ENCODE measurements around the gene DLGAP1.

DNA sequence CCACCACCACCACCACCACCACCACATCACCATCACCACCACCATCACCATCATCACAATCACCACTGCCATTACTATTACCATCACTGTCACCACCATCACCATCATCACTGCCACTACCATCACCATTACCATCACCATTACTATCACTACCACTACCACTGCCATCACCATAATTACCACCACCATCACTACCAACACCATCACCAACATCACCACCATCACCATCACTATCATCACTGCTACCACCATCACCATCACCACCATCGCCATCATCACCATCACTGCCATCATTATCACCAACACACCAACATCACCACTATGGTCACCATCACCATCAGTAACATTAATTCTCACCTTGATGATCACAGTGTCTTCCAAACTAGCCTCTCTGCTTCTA lies 713.8 kb downstream of the DLGAP1 start:
- TF ChIP-seq CTCF (IDR thresholded peaks at IDR 0.05; ENCODE audit: low read depth, low read length) (no peak), EZH2phosphoT487 (IDR thresholded peaks at IDR 0.05; ENCODE audit: low read depth) (no peak)
